VCaP (cell line): ENCODE results near the gene TTF2.
"Not testable (repeated sequence)": the region's sequence is repeated elsewhere in the genome, so short reads cannot be mapped to it uniquely, and the experiment has no call there.

ENCODE experiments used
- H3K27ac ChIP-seq: fragments of 450-650 bp; 2 replicates; pipeline ENCODE4 v1.5.1; 2017
- TF ChIP-seq, protein P1 (sequence below): fragments of 450-650 bp; conservative IDR thresholded peaks from 2 replicates; pipeline ENCODE4 v1.5.1; 2017; ENCODE audit warnings: mild to moderate bottlenecking, moderate library complexity

The TTF2 gene

DNA sequence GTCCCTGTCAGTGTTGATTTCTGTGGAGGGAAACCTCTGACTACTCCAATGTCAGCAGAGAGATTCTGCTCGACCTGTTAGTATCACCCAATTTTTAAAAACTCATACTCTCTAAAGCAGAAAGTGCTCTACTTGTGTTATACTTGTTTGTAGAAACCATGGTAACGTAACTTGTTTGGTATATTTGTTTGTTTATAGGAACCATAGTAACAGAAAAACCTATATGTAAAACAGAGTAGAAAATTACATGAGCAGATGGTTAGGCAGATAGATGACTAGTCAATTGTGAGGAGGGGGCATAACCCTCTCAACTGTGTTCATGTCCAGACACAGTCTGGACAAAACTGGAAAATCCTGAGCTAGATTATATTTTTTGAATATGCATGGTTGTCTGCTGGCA is 54.8 kb downstream of the TTF2 start:
- TF ChIP-seq, protein P1, sequence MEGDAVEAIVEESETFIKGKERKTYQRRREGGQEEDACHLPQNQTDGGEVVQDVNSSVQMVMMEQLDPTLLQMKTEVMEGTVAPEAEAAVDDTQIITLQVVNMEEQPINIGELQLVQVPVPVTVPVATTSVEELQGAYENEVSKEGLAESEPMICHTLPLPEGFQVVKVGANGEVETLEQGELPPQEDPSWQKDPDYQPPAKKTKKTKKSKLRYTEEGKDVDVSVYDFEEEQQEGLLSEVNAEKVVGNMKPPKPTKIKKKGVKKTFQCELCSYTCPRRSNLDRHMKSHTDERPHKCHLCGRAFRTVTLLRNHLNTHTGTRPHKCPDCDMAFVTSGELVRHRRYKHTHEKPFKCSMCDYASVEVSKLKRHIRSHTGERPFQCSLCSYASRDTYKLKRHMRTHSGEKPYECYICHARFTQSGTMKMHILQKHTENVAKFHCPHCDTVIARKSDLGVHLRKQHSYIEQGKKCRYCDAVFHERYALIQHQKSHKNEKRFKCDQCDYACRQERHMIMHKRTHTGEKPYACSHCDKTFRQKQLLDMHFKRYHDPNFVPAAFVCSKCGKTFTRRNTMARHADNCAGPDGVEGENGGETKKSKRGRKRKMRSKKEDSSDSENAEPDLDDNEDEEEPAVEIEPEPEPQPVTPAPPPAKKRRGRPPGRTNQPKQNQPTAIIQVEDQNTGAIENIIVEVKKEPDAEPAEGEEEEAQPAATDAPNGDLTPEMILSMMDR, result no peak

DNA sequence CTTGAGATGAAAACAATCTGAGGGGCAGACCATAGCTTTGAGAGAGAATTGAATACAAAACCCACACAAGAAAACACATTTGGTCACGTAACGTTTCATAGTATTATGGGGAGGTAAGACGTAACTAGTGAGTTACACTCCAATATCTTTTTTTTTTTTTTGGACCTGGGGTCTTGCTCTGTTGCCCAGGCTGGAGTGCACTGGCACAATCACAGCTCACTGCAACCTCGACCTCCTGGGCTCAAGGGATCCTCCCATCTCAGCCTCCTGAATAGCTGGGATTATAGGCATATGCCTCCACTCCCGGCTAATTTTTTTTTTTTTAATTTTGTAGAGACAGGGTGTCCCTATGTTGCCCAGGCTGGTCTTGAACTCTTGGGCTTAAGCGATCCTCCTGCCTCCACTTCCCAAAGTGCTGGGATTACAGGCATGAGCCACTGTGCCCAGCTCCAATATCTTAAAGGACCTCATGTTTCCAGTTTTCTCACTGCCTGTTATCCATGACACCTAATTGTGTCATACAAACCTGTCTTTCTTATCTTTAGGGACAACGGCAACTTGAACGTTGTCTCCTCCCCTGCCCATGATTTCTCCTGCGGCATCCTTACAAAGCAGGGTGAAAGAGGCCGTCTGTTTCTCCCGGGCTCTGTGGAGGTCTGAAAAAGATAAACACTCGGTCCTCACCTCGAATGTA is 56.1 kb downstream of the TTF2 start:
- TF ChIP-seq, protein P1, result no peak
- H3K27ac ChIP-seq, result no peak overlapping the region

More for the DNA sequence above, 54.8 kb downstream of the TTF2 start:
- no peak overlapping the region for H3K27ac ChIP-seq

DNA sequence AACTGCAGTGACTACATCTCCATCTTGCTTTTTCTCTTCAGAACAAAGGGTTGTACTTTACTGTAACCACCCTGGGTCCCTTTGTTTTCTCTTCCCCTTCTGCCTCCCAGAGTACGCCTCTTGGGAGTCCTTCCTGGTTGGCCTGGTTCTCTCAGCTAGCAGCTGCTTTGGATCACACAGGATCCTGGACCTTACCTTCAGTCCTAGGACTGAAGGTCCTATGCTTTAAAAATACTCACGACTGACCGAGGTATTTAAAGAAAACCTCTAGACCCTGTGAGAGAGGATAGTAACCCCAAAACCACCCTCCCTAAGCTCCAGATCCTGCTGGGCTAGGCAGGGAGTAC is 56.6 kb downstream of the TTF2 start:
- H3K27ac ChIP-seq, result no peak overlapping the region
- TF ChIP-seq, protein P1, result no peak

DNA sequence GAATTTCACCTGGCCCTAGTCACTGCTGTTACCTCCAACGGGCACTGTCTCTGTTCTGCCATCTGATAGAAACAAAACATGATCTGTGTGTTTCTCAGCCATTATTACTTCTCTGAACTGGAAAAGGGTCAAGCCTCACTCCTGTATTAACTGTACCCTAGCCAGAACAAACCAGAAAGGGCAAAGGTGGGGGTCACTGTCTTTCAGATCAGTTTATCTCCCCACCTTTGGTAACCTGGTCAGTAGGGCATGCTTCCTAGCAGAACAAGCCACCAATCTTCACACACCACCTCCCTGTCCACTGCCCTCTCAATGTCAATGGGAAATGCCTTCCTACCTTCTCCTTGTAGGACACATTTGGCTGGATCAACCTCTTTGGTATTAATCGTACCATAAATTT is 57.6 kb downstream of the TTF2 start:
- no peak overlapping the region for H3K27ac ChIP-seq
- TF ChIP-seq, protein P1, result no peak

DNA sequence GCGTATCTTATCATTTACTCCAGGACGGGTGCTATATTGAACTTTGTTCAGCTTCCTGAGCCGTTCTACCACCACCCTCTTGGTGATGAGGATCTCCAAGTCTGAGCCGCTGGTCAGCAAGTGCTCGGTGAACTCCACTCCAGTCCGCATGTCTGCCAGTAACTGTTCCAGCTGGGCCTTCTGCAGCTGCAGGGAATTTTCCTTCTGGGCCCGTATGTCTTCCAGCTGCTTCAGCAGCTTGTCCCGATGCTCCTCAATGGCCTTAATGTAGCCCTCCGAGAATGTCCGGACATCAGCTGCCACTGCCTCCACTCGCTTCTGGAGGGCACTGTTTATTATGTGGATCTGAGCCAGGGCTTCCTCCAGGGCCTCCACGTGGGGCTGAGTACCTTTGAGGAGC is 58.0 kb downstream of the TTF2 start:
- no peak overlapping the region for H3K27ac ChIP-seq
- TF ChIP-seq, protein P1, result no peak

DNA sequence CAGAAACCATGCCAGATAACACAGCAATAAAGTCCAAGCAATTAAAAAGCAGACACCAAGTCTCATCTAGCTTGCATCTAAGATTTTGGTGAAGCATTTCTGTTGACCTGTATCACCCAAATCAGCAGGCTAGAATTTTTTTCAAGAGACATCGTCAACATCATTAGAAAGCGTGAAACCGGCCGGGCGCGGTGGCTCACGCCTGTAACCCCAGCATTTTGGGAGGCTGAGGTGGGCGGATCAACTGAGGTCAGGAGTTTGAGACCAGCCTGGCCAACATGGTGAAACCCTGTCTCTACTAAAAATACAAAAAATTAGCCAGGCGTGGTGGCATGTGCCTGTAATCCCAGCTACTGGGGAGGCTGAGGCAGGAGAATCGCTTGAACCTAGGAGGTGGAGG is 59.0 kb downstream of the TTF2 start:
- H3K27ac ChIP-seq, result not testable (repeated sequence)

DNA sequence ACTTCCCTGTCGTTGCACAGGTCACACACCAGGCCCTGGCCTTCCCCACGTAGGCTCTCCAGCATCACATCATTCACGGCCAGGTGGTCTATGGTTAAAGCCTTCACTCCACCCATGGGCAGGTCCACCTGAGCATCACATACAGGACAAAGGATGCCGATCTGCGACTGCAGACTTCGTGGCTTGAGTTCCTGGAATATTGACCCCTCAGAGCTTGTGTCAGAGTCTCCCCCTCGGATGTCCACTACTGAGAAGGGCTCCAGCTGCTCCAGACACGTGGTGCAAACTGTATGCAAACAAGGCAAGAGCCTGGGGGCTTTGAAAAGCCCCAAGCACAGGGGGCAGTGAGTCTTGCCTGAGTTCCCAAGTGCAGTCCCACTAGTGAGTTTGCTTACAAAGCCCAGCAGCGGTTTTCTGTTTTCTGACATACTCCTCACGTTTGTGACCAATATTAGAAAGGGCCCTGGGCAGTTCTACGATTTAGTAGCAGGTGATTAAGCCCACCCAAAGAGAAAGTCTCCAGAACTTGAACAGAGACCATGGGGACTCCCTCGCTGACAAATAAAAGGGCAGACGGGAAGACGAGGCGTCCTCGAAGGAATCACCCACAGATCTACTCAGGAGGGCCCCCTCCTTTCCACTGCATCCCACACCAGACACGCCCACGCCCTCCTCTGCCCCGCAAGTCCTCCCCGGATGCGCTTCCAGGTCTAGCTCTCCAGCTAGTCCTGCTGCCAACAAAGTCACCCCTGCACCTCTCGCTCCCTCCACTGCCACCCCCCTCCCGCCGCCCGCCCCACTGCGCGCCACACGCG is 60.9 kb downstream of the TTF2 start:
- TF ChIP-seq, protein P1, result no peak
- H3K27ac ChIP-seq, result peak overlapping the region; percentile 89
